HepG2 (cell line): ENCODE measurements around the gene TBATA.

Experiments
- CEBPB ChIP-seq: IDR thresholded peaks from 2 replicates; pipeline ENCODE4 v1.6.1; 2011; ENCODE audit warnings: low read depth, low read length, improper control_type of control experiment, borderline replicate concordance
- CREB1 ChIP-seq, 2 experiments: fragments of 450-650 bp in 1 of 2; IDR thresholded peaks; 2 replicates each; pipeline ENCODE4 v1.6.1; 2016 to 2017; ENCODE audit warnings: control low read depth in 1 of 2, mild to moderate bottlenecking in 1 of 2, missing compliant biosample characterization in 1 of 2, missing genetic modification characterization in 1 of 2
- HMG20B ChIP-seq: conservative IDR thresholded peaks from 2 replicates; pipeline ENCODE4 v1.6.1; 2016; ENCODE audit warnings: missing genetic modification reagents, missing compliant biosample characterization
- KDM4B ChIP-seq: sonication (generic); formaldehyde crosslinking; IDR thresholded peaks from 2 replicates; pipeline ENCODE4 v1.4.0; 2020; ENCODE audit warnings: missing genetic modification reagents
- POLR2AphosphoS5 ChIP-seq: IDR thresholded peaks from 2 replicates; pipeline ENCODE4 v1.6.1; 2012; ENCODE audit warnings: low read depth, low read length
- ZFP37 ChIP-seq: sonication (generic); formaldehyde crosslinking; IDR thresholded peaks from 2 replicates; pipeline ENCODE4 v1.4.0; 2020; ENCODE audit warnings: missing genetic modification reagents, borderline replicate concordance
- ZNF629 ChIP-seq: sonication (generic); formaldehyde crosslinking; conservative IDR thresholded peaks from 2 replicates; pipeline ENCODE4 v1.5.0; 2020; ENCODE audit warnings: missing genetic modification reagents
- TF ChIP-seq, protein P1 (sequence below): sonication (generic); formaldehyde crosslinking; IDR thresholded peaks from 2 replicates; pipeline ENCODE4 v1.5.0; 2020; ENCODE audit warnings: mild to moderate bottlenecking, missing genetic modification reagents, moderate library complexity

DNA sequence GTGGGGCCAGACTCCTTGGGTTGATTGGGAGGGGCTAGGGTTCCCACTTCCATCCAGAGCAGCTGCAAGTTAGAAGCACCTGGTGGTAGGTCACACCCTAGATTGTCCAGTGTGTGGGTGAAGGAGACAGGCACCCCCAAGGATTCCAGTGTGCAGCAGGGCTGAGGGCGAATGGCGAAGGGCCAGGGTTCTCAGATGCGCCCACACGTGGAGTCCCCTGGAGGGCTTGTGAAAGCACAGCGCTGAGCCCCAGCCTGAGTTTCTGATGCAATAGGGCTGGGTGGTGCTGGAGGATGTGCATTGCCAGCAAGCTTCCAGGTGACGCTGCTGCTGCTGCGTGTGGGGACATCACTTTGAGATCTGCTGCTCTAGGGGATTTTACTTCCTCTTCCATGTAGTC is 25.4 kb downstream of the TBATA start:
- no peak; the same call in 1 of the 2 replicates for TF ChIP-seq CEBPB
- no peak for TF ChIP-seq ZFP37
- no peak for TF ChIP-seq KDM4B (CRISPR knock-in tag)
- TF ChIP-seq, protein P1, sequence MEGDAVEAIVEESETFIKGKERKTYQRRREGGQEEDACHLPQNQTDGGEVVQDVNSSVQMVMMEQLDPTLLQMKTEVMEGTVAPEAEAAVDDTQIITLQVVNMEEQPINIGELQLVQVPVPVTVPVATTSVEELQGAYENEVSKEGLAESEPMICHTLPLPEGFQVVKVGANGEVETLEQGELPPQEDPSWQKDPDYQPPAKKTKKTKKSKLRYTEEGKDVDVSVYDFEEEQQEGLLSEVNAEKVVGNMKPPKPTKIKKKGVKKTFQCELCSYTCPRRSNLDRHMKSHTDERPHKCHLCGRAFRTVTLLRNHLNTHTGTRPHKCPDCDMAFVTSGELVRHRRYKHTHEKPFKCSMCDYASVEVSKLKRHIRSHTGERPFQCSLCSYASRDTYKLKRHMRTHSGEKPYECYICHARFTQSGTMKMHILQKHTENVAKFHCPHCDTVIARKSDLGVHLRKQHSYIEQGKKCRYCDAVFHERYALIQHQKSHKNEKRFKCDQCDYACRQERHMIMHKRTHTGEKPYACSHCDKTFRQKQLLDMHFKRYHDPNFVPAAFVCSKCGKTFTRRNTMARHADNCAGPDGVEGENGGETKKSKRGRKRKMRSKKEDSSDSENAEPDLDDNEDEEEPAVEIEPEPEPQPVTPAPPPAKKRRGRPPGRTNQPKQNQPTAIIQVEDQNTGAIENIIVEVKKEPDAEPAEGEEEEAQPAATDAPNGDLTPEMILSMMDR (CRISPR knock-in tag), result no peak
- no peak for TF ChIP-seq CREB1 (IDR thresholded peaks at IDR 0.05)
- no peak for TF ChIP-seq CREB1 (CRISPR knock-in tag; IDR thresholded peaks at IDR 0.05)
- TF ChIP-seq HMG20B (CRISPR knock-in tag), result no peak
- TF ChIP-seq ZNF629 (CRISPR knock-in tag), result no peak
- no peak for TF ChIP-seq POLR2AphosphoS5
